GM23338 (cell line): ENCODE measurements around the gene TBX18.

Source experiments
- CREB1 ChIP-seq: fragments of 250-450 bp; sonication (Bioruptor Pico); IDR thresholded peaks from 2 replicates; pipeline ENCODE4 v1.5.0; 2020; ENCODE audit warnings: low read depth, mild to moderate bottlenecking, moderate library complexity
- EZH2 ChIP-seq: fragments of 200-600 bp; sonication (generic); IDR thresholded peaks from one replicate; pipeline ENCODE4 v1.8.0; 2017; ENCODE audit warnings: antibody characterized with exemption, mild to moderate bottlenecking, low read depth; ENCODE audit not compliant: unreplicated experiment
- EZH2phosphoT487 ChIP-seq: fragments of 200-600 bp; sonication (generic); IDR thresholded peaks from one replicate; pipeline ENCODE4 v1.8.1; 2018; ENCODE audit warnings: antibody characterized with exemption; ENCODE audit not compliant: unreplicated experiment
- JUNB ChIP-seq: IDR thresholded peaks from one replicate; pipeline ENCODE4 v1.6.1; 2016; ENCODE audit warnings: antibody characterized with exemption; ENCODE audit not compliant: unreplicated experiment
- POLR2AphosphoS5 ChIP-seq: IDR thresholded peaks from 2 replicates; pipeline ENCODE4 v1.6.1; 2016; ENCODE audit warnings: antibody characterized with exemption, low read depth
- REST ChIP-seq: IDR thresholded peaks from one replicate; pipeline ENCODE4 v1.6.1; 2018; ENCODE audit warnings: antibody characterized with exemption; ENCODE audit not compliant: unreplicated experiment
- ZNF462 ChIP-seq: fragments of 250-450 bp; sonication (Bioruptor Pico); IDR thresholded peaks from 2 replicates; pipeline ENCODE4 v1.5.0; 2020; ENCODE audit warnings: mild to moderate bottlenecking, moderate library complexity
- TF ChIP-seq, protein P1 (sequence below), 2 experiments: fragments of 200-600 bp in 1 of 2; sonication (generic) in 1 of 2; conservative IDR thresholded peaks; 2 replicates each; pipeline versions ENCODE4 v1.5.1 to v1.6.1; 2016 to 2017; ENCODE audit warnings: antibody characterized with exemption in 2 of 2, low read depth in 2 of 2, mild to moderate bottlenecking in 2 of 2, moderate library complexity in 1 of 2
- TF ChIP-seq, protein P2 (sequence below): IDR thresholded peaks from 2 replicates; pipeline ENCODE4 v1.6.1; 2016; ENCODE audit warnings: antibody characterized with exemption

DNA sequence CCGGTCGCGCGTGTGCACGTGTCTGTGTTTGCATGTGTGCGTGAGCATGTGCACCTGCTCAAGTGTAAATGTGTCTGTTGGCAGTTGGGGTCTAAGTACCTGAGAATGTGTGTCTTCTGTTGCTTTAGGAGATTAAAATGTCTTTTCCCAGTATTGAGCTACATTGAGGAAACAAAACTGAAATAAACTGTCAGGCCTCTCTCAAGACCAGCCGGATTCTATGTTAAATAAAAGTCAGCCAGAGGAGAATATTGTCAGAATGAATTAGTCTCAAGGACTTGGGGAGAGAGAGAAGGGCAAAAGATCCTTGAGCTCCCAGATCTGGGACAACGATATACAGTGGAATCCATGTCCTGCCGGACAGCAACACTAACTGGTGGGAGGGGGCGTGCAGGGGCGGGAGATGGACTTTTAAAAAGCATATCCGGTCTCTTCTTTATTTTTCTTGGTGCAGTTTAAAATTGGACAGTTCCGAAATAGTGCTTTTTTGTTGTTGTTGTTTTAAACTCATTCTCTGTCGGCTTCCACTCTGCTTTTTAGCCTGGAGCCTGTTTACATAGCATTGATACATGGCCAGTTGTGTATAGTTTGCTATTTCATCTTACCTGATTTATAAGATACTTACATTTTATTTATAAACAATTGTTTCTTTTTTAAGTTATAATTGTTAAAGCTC is 3.3 kb upstream of the TBX18 start:
- TF ChIP-seq POLR2AphosphoS5 = no peak
- TF ChIP-seq, protein P1, sequence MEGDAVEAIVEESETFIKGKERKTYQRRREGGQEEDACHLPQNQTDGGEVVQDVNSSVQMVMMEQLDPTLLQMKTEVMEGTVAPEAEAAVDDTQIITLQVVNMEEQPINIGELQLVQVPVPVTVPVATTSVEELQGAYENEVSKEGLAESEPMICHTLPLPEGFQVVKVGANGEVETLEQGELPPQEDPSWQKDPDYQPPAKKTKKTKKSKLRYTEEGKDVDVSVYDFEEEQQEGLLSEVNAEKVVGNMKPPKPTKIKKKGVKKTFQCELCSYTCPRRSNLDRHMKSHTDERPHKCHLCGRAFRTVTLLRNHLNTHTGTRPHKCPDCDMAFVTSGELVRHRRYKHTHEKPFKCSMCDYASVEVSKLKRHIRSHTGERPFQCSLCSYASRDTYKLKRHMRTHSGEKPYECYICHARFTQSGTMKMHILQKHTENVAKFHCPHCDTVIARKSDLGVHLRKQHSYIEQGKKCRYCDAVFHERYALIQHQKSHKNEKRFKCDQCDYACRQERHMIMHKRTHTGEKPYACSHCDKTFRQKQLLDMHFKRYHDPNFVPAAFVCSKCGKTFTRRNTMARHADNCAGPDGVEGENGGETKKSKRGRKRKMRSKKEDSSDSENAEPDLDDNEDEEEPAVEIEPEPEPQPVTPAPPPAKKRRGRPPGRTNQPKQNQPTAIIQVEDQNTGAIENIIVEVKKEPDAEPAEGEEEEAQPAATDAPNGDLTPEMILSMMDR (conservative IDR thresholded peaks at IDR 0.05; ENCODE audit: low read depth in 2 of 2) = no peak
- TF ChIP-seq, protein P2, sequence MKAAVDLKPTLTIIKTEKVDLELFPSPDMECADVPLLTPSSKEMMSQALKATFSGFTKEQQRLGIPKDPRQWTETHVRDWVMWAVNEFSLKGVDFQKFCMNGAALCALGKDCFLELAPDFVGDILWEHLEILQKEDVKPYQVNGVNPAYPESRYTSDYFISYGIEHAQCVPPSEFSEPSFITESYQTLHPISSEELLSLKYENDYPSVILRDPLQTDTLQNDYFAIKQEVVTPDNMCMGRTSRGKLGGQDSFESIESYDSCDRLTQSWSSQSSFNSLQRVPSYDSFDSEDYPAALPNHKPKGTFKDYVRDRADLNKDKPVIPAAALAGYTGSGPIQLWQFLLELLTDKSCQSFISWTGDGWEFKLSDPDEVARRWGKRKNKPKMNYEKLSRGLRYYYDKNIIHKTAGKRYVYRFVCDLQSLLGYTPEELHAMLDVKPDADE = no peak
- no peak for TF ChIP-seq JUNB
- TF ChIP-seq EZH2phosphoT487 = peak; percentile 44
- TF ChIP-seq EZH2 = peak; percentile 69
- TF ChIP-seq ZNF462 (CRISPR knock-in tag) = no peak
- no peak for TF ChIP-seq CREB1 (CRISPR knock-in tag)
- TF ChIP-seq REST = no peak
